Nephron progenitor cell (in vitro differentiated cells): Measurements from ENCODE around the gene RAI1.

Source experiments
- DNase-seq: peaks from one replicate; pipeline ENCODE4 v3.0.0; 2021
- H3K27ac Mint-ChIP-seq: 2 replicates; pipeline ENCODE4 v1.8.0; 2021; ENCODE audit warnings: mild to moderate bottlenecking, moderate library complexity, mixed read lengths
- H3K27me3 Mint-ChIP-seq: 2 replicates; pipeline ENCODE4 v1.8.0; 2021; ENCODE audit warnings: mild to moderate bottlenecking, low read depth, mixed read lengths; ENCODE audit not compliant: poor library complexity
- H3K36me3 Mint-ChIP-seq: 2 replicates; pipeline ENCODE4 v1.8.0; 2021; ENCODE audit warnings: low read depth, mixed read lengths
- H3K4me1 Mint-ChIP-seq: 2 replicates; pipeline ENCODE4 v1.8.0; 2021; ENCODE audit warnings: mixed read lengths
- H3K4me3 Mint-ChIP-seq: 2 replicates; pipeline ENCODE4 v1.8.0; 2021; ENCODE audit warnings: mild to moderate bottlenecking, moderate library complexity, mixed read lengths
- H3K9me3 Mint-ChIP-seq: 2 replicates; pipeline ENCODE4 v1.8.0; 2021; ENCODE audit warnings: mild to moderate bottlenecking, moderate library complexity, mixed read lengths
- CTCF ChIP-seq: fragments of 200-600 bp; sonication (generic); IDR thresholded peaks from 2 replicates; pipeline ENCODE4 v1.5.0; 2021; ENCODE audit warnings: antibody characterized with exemption

The RAI1 gene

DNA sequence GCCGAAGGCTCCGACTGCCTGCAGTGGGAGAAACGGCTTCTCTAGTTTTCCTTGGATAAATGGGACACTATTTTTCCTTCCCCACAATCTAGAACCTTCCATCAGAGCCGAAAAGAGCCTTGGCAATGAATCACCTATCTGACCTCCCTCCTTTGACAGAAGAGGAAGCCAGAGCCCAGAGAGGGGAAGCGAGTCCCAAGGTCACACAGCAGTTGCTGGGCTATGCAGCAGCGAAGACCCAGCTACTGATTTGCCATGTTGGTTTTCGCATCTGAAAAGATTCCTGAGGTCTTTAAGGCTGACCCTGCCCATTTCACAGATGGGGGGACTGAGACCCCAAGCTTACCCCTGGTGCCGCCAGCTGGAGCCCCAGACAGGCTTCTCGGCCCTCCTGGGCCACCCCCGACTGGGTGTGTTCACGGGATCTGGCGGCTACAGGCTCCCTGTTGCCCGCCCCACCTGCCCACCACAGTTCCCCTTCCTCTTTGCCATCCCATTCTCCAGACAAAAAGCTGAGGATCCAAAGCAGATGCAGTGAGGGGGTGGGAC lies 45.9 kb downstream of the RAI1 start:
- H3K4me3 Mint-ChIP-seq: peak overlapping the region; percentile 75
- no peak overlapping the region for H3K27ac Mint-ChIP-seq
- TF ChIP-seq CTCF: no peak
- no peaks in the 10 kb centered on the region for H3K9me3 Mint-ChIP-seq
- peaks cover 59% of the 10 kb centered on the region for H3K4me1 Mint-ChIP-seq
- H3K27me3 Mint-ChIP-seq: peaks cover 6% of the 10 kb centered on the region
- DNase-seq: no peak
- H3K36me3 Mint-ChIP-seq: peaks cover 7% of the 10 kb centered on the region

GRCh38 chr17:17728146-17728545 lies 46.9 kb downstream of the RAI1 start:
- peaks cover 7% of the 10 kb centered on the region for H3K36me3 Mint-ChIP-seq
- DNase-seq: no peak
- peak overlapping the region; percentile 49 for H3K4me3 Mint-ChIP-seq
- peaks cover 6% of the 10 kb centered on the region for H3K27me3 Mint-ChIP-seq
- H3K9me3 Mint-ChIP-seq: no peaks in the 10 kb centered on the region
- peak overlapping the region; percentile 94 for H3K27ac Mint-ChIP-seq
- TF ChIP-seq CTCF: no peak
- H3K4me1 Mint-ChIP-seq: peaks cover 53% of the 10 kb centered on the region

- peaks cover 6% of the 10 kb centered on the region for H3K27me3 Mint-ChIP-seq
- no peak for DNase-seq
- no peak for TF ChIP-seq CTCF
- peak overlapping the region; percentile 94 for H3K27ac Mint-ChIP-seq
- H3K4me1 Mint-ChIP-seq: peaks cover 56% of the 10 kb centered on the region
- H3K9me3 Mint-ChIP-seq: no peaks in the 10 kb centered on the region
- peaks cover 7% of the 10 kb centered on the region for H3K36me3 Mint-ChIP-seq
- no peak overlapping the region for H3K4me3 Mint-ChIP-seq
Observed at GRCh38 chr17:17728550-17729251, 47.4 kb downstream of the RAI1 start.

DNA sequence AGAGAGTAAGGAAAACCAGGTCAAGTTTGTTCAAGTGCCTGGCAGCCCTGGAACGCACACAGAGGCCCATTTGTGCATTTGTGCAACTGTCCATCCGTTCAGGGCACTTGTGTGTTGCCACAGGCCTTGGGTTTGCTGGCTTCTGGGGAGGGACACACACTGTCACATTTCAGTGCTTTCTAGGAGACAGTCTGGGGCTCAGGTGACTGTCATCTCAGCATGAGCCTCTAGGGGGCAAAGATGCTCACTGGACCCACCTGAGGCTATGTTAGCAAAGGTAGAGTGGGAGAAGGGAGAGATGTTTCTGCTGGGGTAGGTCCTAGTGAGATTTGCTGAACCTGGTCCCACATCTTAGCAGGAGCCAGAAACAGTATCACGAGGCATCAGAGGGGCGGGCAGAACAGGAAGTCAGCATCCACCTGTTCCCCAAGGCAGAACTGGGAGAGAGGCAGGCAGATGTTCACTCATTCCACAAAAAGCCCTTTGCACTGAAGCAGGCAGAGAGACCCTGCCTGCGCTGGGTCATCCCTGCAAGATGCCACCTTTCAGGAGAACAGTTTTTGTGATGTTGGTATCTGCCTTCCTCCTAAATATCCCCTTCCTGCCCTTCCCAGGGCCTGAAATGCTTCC lies 48.5 kb downstream of the RAI1 start:
- Mint-ChIP-seq H3K27me3 (peaks cover 6% of the 10 kb centered on the region), H3K36me3 (peaks cover 7% of the 10 kb centered on the region), H3K4me3 (no peak overlapping the region), H3K9me3 (no peaks in the 10 kb centered on the region), H3K27ac (no peak overlapping the region), H3K4me1 (peaks cover 60% of the 10 kb centered on the region)
- peak; percentile 61 for TF ChIP-seq CTCF
- DNase-seq: peak; percentile 57

DNA sequence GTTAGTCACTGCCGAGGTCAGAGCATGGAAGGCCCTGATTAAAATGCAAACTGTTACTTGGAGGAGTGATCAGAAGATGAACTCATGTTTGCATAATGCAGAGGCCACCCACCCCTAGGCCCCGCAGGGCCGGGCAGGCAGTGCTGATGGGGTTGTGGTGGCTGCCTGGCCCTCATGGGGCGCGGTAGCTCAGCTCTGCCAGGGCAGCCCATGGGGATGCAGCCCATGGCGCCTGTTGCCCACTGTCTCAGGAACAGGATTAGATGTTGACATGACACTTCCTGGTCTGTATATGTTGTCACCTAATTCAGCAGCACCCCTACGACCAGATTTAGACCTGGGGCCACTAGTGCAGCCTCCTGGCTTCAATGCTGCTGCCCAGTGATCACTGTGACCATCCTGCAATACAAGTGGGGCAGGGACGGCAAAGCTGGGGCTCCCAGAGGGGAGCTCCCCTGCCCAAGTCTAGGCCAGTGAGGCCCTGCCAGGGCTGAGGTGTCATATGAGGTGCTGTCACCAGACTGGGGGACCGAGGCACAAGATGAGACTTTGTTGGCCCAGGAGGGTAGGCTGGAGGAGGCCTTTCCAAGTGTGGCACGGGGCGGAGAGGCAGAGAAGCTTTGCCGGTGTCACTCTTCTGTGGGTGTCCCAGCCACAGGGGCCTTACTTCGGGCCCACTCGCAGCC lies 49.1 kb downstream of the RAI1 start:
- DNase-seq: no peak
- Mint-ChIP-seq H3K27ac (no peak overlapping the region), H3K9me3 (no peaks in the 10 kb centered on the region), H3K4me1 (peaks cover 56% of the 10 kb centered on the region), H3K4me3 (no peak overlapping the region), H3K36me3 (peaks cover 7% of the 10 kb centered on the region), H3K27me3 (peaks cover 6% of the 10 kb centered on the region)
- no peak for TF ChIP-seq CTCF
